H1 (cell line): Measurements from ENCODE around the gene DOK1. TPM values are rescaled to one million over a fixed set of nuclear protein-coding genes. Genes with fewer than 3 reads are reported as not detected.
A peak's percentile ranks its signal among the peaks of the same experiment; 100 is the strongest.

ENCODE experiments used
- CTCF ChIA-PET: fragments of 300-600 bp; sonication (Branson Sonifier 250); formaldehyde crosslinking; loops from one replicate; lab custom pipeline; 2021; ENCODE audit not compliant: partially characterized antibody; lab: Charles Lee
- POLR2A ChIA-PET: fragments of 300-600 bp; sonication (Branson Sonifier 250); formaldehyde crosslinking; loops from one replicate; lab custom pipeline; 2021; ENCODE audit warnings: inconsistent platforms; ENCODE audit not compliant: partially characterized antibody; lab: Charles Lee
- DNase-seq, 2 experiments: peaks; one replicate each; pipeline versions ENCODE4 v3.0.0 to v3.0.0-alpha.2; 2010 to 2022; ENCODE audit warnings: low spot score in 2 of 2, low read depth in 1 of 2, mixed read lengths in 1 of 2
- FAIRE-seq: peaks from 2 replicates; lab custom pipeline; 2011; peaks lifted over from hg19 to GRCh38; lab: Jason Lieb, UNC
- H2AFZ ChIP-seq: 2 replicates; pipeline ENCODE4 v1.8.1; 2012; ENCODE audit warnings: low read length, inconsistent platforms
- H2AK5ac ChIP-seq: 2 replicates; pipeline ENCODE4 v1.6.1; 2013; ENCODE audit warnings: low read depth, low read length
- H2BK120ac ChIP-seq: replicated peaks from 2 replicates; pipeline ENCODE3; 2013; ENCODE audit warnings: low read depth, low read length, inconsistent platforms
- H2BK12ac ChIP-seq: 2 replicates; pipeline ENCODE4 v1.6.1; 2013; ENCODE audit warnings: low read depth, low read length
- H2BK15ac ChIP-seq: 2 replicates; pipeline ENCODE4 v1.6.1; 2013; ENCODE audit warnings: low read length
- H2BK20ac ChIP-seq: 2 replicates; pipeline ENCODE4 v1.6.1; 2013; ENCODE audit warnings: low read length
- H2BK5ac ChIP-seq: 2 replicates; pipeline ENCODE4 v1.6.1; 2013; ENCODE audit warnings: low read depth, low read length
- H3K14ac ChIP-seq: 2 replicates; pipeline ENCODE4 v1.6.1; 2013; ENCODE audit warnings: inconsistent platforms; ENCODE audit not compliant: insufficient read length
- H3K18ac ChIP-seq: 2 replicates; pipeline ENCODE4 v1.6.1; 2013; ENCODE audit warnings: low read length; ENCODE audit errors: extremely low read depth
- H3K23ac ChIP-seq: 2 replicates; pipeline ENCODE4 v1.6.1; 2013; ENCODE audit warnings: inconsistent platforms; ENCODE audit not compliant: insufficient read length
- H3K23me2 ChIP-seq: 2 replicates; pipeline ENCODE4 v1.6.1; 2013; ENCODE audit warnings: low read depth, low read length
- H3K27ac ChIP-seq: 2 replicates; pipeline ENCODE4 v1.6.1; 2011; ENCODE audit warnings: low read depth, low read length, inconsistent platforms
- H3K27me3 ChIP-seq, 4 experiments: replicated peaks in 1 of 4; 1 replicate in 1 of 4; 2 replicates in 3 of 4; pipeline versions ENCODE4 v1.6.1 to v1.8.1; 2011 to 2013; ENCODE audit warnings: low read length in 3 of 4, mild to moderate bottlenecking in 3 of 4, inconsistent platforms in 2 of 4, mixed read lengths in 2 of 4, moderate library complexity in 1 of 4; ENCODE audit not compliant: control insufficient read depth in 3 of 4, insufficient read depth in 3 of 4; ENCODE audit errors: extremely low read depth in 1 of 4
- H3K36me3 ChIP-seq, 4 experiments: 2 replicates each; pipeline versions ENCODE4 v1.6.1 to v1.8.1; 2011 to 2013; ENCODE audit warnings: mild to moderate bottlenecking in 4 of 4, low read length in 3 of 4, moderate library complexity in 2 of 4, control low read depth in 1 of 4, inconsistent platforms in 1 of 4; ENCODE audit not compliant: insufficient read depth in 4 of 4, control insufficient read depth in 2 of 4
- H3K4ac ChIP-seq: replicated peaks from 2 replicates; pipeline ENCODE3; 2013; ENCODE audit warnings: low read length, low read depth, mixed read lengths, inconsistent platforms; ENCODE audit not compliant: insufficient read length
- H3K4me1 ChIP-seq, 4 experiments: replicated peaks in 1 of 4; 1 replicate in 1 of 4; 2 replicates in 3 of 4; pipeline versions ENCODE4 v1.6.1 to v1.8.1; 2011 to 2013; ENCODE audit warnings: low read length in 3 of 4, inconsistent platforms in 2 of 4, mixed read lengths in 1 of 4; ENCODE audit not compliant: insufficient read depth in 4 of 4, control insufficient read depth in 3 of 4
- H3K4me2 ChIP-seq, 2 experiments: 2 replicates each; pipeline versions ENCODE4 v1.6.1 to v1.8.1; 2011 to 2013; ENCODE audit warnings: low read depth in 2 of 2, low read length in 2 of 2, control low read depth in 1 of 2, inconsistent platforms in 1 of 2, mild to moderate bottlenecking in 1 of 2; ENCODE audit not compliant: insufficient read depth in 1 of 2
- H3K4me3 ChIP-seq, 4 experiments: fragments of 200-600, 300-600 bp in 1 of 4; sonication (generic), shearing (Covaris generic), sonication (Bioruptor Twin) in 1 of 4; 2 replicates each; pipeline versions ENCODE4 v1.5.1 to v1.8.1; 2011 to 2016; ENCODE audit warnings: low read length in 4 of 4, low read depth in 3 of 4, control low read depth in 2 of 4, inconsistent platforms in 2 of 4, mild to moderate bottlenecking in 2 of 4, mixed read lengths in 1 of 4, moderate library complexity in 1 of 4; ENCODE audit not compliant: insufficient read depth in 2 of 4; ENCODE audit errors: extremely low read depth in 1 of 4
- H3K56ac ChIP-seq: replicated peaks from 2 replicates; pipeline ENCODE3; 2013; ENCODE audit warnings: low read depth, mild to moderate bottlenecking, mixed read lengths, low read length, inconsistent platforms; ENCODE audit not compliant: insufficient read length
- H3K79me1 ChIP-seq: 2 replicates; pipeline ENCODE4 v1.6.1; 2013; ENCODE audit warnings: low read depth, low read length, control low read depth
- H3K79me2 ChIP-seq, 2 experiments: 2 replicates each; pipeline versions ENCODE4 v1.6.1 to v1.8.1; 2012 to 2013; ENCODE audit warnings: low read length in 2 of 2, mild to moderate bottlenecking in 2 of 2, inconsistent platforms in 1 of 2; ENCODE audit not compliant: insufficient read depth in 2 of 2, control insufficient read depth in 1 of 2
- H3K9ac ChIP-seq, 4 experiments: replicated peaks in 1 of 4; 1 replicate in 1 of 4; 2 replicates in 3 of 4; pipeline versions ENCODE4 v1.6.1 to v1.8.1; 2011 to 2013; ENCODE audit warnings: low read depth in 3 of 4, low read length in 3 of 4, control low read depth in 2 of 4, mild to moderate bottlenecking in 2 of 4, moderate library complexity in 2 of 4, inconsistent platforms in 1 of 4; ENCODE audit errors: extremely low read depth in 1 of 4
- H3K9me3 ChIP-seq, 2 experiments: 2 replicates each; pipeline versions ENCODE4 v1.6.1 to v1.8.1; 2012 to 2013; ENCODE audit warnings: mild to moderate bottlenecking in 2 of 2, moderate library complexity in 2 of 2, control low read depth in 1 of 2, inconsistent platforms in 1 of 2, low read depth in 1 of 2, low read length in 1 of 2, mixed read lengths in 1 of 2; ENCODE audit not compliant: insufficient read depth in 2 of 2
- H4K20me1 ChIP-seq, 2 experiments: replicated peaks in 1 of 2; 2 replicates each; pipeline versions ENCODE3 to v1.8.1; 2011 to 2013; ENCODE audit warnings: inconsistent platforms in 2 of 2, low read length in 2 of 2, mild to moderate bottlenecking in 1 of 2; ENCODE audit not compliant: insufficient read depth in 2 of 2, control insufficient read depth in 1 of 2
- H4K5ac ChIP-seq: 2 replicates; pipeline ENCODE4 v1.6.1; 2013; ENCODE audit warnings: low read length, low read depth, mixed read lengths, inconsistent platforms; ENCODE audit not compliant: insufficient read length
- H4K8ac ChIP-seq: 2 replicates; pipeline ENCODE4 v1.8.0; 2013; ENCODE audit warnings: mild to moderate bottlenecking, moderate library complexity, low read length, inconsistent platforms; ENCODE audit not compliant: insufficient read depth; ENCODE audit errors: extremely low read depth
- H4K91ac ChIP-seq: replicated peaks from 2 replicates; pipeline ENCODE3; 2013; ENCODE audit warnings: low read length, mixed read lengths, inconsistent platforms; ENCODE audit not compliant: insufficient read length
- EZH2 ChIP-seq: fragments of 200-600 bp; sonication (generic); IDR thresholded peaks from 2 replicates; pipeline ENCODE4 v1.7.1; 2012; ENCODE audit warnings: low read depth, mild to moderate bottlenecking, moderate library complexity, low read length, inconsistent platforms; ENCODE audit not compliant: severe bottlenecking
- RNF2 ChIP-seq: fragments of 200-900, 300-1000 bp; sonication (generic); IDR thresholded peaks from 2 replicates; pipeline ENCODE4 v1.7.1; 2016; ENCODE audit warnings: borderline replicate concordance, low read depth, mild to moderate bottlenecking, antibody characterized with exemption, low read length; ENCODE audit not compliant: poor library complexity, severe bottlenecking; ENCODE audit errors: missing control alignments
- TBP ChIP-seq: IDR thresholded peaks from 2 replicates; pipeline ENCODE4 v1.6.1; 2011; ENCODE audit warnings: low read depth, low read length, improper control_type of control experiment
- whole genome bisulfite sequencing, 2 experiments: shearing (Covaris generic) in 1 of 2; methylation state at CpG; one replicate each; pipeline versions ENCODE4 v1.1.6 to v1.1.7; 2013 to 2015; ENCODE audit warnings: low lambda C conversion rate in 2 of 2, mixed read lengths in 2 of 2, inconsistent platforms in 1 of 2, low coverage in 1 of 2, missing lambda C conversion rate in 1 of 2; ENCODE audit not compliant: insufficient replicate concordance in 2 of 2, insufficient coverage in 1 of 2, insufficient read length in 1 of 2; ENCODE audit errors: extremely low coverage in 1 of 2, missing lambda C conversion rate in 1 of 2; 5-methylcytosine and 5-hydroxymethylcytosine counted together
- polyA plus RNA-seq, 7 experiments: library from polyadenylated mRNA; depleted of rRNA in 3 of 7; stranded (reverse) in 5 of 7; unstranded in 2 of 7; fragments of >200 nt in 5 of 7; fragments of 200-250 nt in 2 of 7; gene quantifications; 1 replicate in 5 of 7; 2 replicates in 1 of 7; 4 replicates in 1 of 7; pipeline versions ENCODE4 v1.2.1 to v1.2.3, GENCODE V29; 2011 to 2013; ENCODE audit warnings: missing spikeins in 2 of 7, mixed read lengths in 2 of 7
- total RNA-seq: library from RNA; stranded (reverse); fragmentation: NEBNext Ultra II Directional; extraction: Animal tissue kit (Norgen Biotek cat#: 25700); gene quantifications from 2 replicates; pipeline ENCODE4 v1.2.1, GENCODE V29; 2021

Gene DOK1
- total and polyA plus RNA-seq, 2 of the 8 experiments (the other 6 are each of a cell fraction or from before 2014, with no cell fraction given) = 11.0 to 14.3 TPM

GRCh38 chr2:74511104-74511989 lies 43.2 kb upstream of the DOK1 start:
- Histone ChIP-seq H2BK5ac (no peak overlapping the region), H3K27ac (no peak overlapping the region), H3K4me3 (no peak overlapping the region), H4K91ac (no peak overlapping the region), H4K5ac (no peak overlapping the region), H3K9me3 (peaks cover 0 to 7% of the 10 kb centered on the region in 2 experiments; a peak in 2 of 4 replicates), H3K36me3 (peaks cover 0 to 15% (median 0%) of the 10 kb centered on the region in 4 experiments; a peak in 1 of 8 replicates), H3K79me2 (peaks cover 0 to 3% of the 10 kb centered on the region in 2 experiments; a peak in 1 of 4 replicates), H3K23ac (no peak overlapping the region), H3K4me2 (no peak overlapping the region), H3K27me3 (peaks cover 64 to 83% (median 78%) of the 10 kb centered on the region in 4 experiments), H2AFZ (no peak overlapping the region), H3K4ac (no peak overlapping the region), H3K9ac (no peak overlapping the region), H4K20me1 (peaks cover 2% of the 10 kb centered on the region in 2 experiments), H3K18ac (no peak overlapping the region), H3K79me1 (no peaks in the 10 kb centered on the region), H3K4me1 (peaks cover 2 to 29% (median 16%) of the 10 kb centered on the region in 4 experiments), H2BK15ac (no peak overlapping the region), H2BK120ac (no peak overlapping the region), H2BK12ac (0 out of 2 replicates have a peak overlapping the region, but pooled peaks have one; percentile 12), H3K14ac (no peak overlapping the region), H3K23me2 (peaks cover 21% of the 10 kb centered on the region), H4K8ac (no peak overlapping the region), H2BK20ac (no peak overlapping the region), H2AK5ac (no peak overlapping the region), H3K56ac (no peak overlapping the region)
- TF ChIP-seq RNF2 (peak; percentile 37), EZH2 (peak; percentile 37), TBP (no peak)
- POLR2A ChIA-PET = interaction anchor here (2.6 to 6.7 kb wide), 2 partner anchors 11 to 13 kb away, joined by 13 to 63 read pairs; partner anchors contain the start of gene LBX2
- no peak for FAIRE-seq
- 65% methylated on average over 11 of the region's 11 CpGs; no CpG with 5 or more reads in 1 of the 2 experiments for WGBS, 2 experiments
- CTCF ChIA-PET = interaction anchor here (1.4 to 4.2 kb wide), 4 partner anchors 7 to 76 kb away, joined by 8 to 20 read pairs (median 9); partner anchors contain the start of genes CCDC142 and TTC31
- no peak for DNase-seq
